MG63 (cell line): ENCODE measurements around the gene BCL7C. TPM values are rescaled to one million over a fixed set of nuclear protein-coding genes. Genes with fewer than 3 reads are reported as not detected.
"Not testable (repeated sequence)": the region's sequence is repeated elsewhere in the genome, so short reads cannot be mapped to it uniquely, and the experiment has no call there.

Experiments used
- DNase-seq: peaks from one replicate; pipeline ENCODE4 v3.0.0-alpha.2; 2020
- H3K27me3 ChIP-seq: fragments of 250-450 bp; sonication (Bioruptor Pico); 2 replicates; pipeline ENCODE4 v1.5.1; 2020; ENCODE audit warnings: mild to moderate bottlenecking, moderate library complexity
- H3K36me3 ChIP-seq: fragments of 250-450 bp; sonication (Bioruptor Pico); 2 replicates; pipeline ENCODE4 v1.5.1; 2020; ENCODE audit warnings: mild to moderate bottlenecking, moderate library complexity
- H3K4me3 ChIP-seq: fragments of 250-450 bp; sonication (Bioruptor Pico); 2 replicates; pipeline ENCODE4 v1.5.1; 2020; ENCODE audit warnings: mild to moderate bottlenecking, moderate library complexity
- H3K9me3 ChIP-seq: fragments of 250-450 bp; sonication (Bioruptor Pico); 2 replicates; pipeline ENCODE4 v1.5.1; 2020; ENCODE audit warnings: mild to moderate bottlenecking, moderate library complexity
- total RNA-seq: library from RNA; depleted of rRNA; stranded (reverse); fragments of >200 nt; shearing (Covaris generic); gene quantifications from 2 replicates; pipeline ENCODE4 v1.2.3, GENCODE V29; 2014; ENCODE audit warnings: low replicate concordance

BCL7C gene
- total RNA-seq, 1 experiment from 2014 or later = 70.8 TPM

DNA sequence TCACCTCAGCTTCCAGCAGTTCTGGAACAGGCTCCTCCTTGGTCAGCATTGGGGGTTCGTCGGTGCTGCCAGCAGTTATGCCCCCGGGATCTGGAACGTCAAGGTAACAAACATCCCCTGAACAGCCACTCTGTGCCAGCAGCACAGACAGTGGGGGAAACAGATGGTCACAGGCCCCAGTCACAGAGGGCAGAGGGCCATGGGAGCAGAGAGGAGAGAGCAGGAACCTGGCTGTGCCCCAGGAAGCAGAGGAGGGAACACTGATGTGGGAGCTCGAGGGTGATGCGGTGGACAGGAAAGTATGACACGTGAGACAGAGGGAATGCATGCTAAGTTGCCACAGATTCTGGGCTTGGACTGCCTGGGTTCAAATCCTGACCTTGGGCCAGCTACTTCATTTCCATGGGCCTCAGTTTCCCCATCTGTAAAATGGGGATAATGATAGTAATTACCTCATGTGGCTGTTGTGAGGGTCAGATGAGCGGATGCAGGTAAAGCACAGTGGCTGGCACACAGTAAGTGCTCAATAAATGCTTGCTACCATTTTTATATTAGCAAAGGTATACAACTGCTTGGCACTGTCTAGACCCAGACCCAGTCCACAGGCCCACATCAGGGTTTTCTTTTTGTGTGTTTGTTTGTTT, 4.9 kb downstream of the BCL7C start:
- no peak for DNase-seq

DNA sequence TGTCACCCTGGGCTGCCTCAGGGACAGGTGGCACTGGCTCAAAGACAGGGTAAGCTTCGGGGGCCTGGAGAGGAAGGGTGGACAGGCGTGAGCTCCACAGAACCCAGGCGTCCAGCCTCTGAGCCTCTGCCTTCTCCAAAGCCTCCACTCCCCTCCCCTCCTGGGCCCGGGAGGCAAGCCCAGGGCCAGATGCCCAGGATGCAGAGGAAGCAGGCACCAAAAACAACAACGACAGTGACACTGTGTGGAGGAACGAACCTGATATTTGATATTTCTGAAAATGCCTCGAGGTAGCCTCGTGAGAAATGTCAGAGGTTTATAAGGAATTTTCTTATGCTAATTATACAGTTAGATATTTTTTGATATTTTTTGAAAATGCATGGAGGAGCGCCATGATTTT, 6.0 kb downstream of the BCL7C start:
- no peak for DNase-seq
- H3K4me3 ChIP-seq = no peak overlapping the region
- no peaks in the 10 kb centered on the region for H3K9me3 ChIP-seq
- peaks cover 62% of the 10 kb centered on the region for H3K36me3 ChIP-seq
- H3K27me3 ChIP-seq = no peaks in the 10 kb centered on the region

More for the DNA sequence above, 4.9 kb downstream of the BCL7C start:
- Histone ChIP-seq H3K27me3 (no peaks in the 10 kb centered on the region), H3K4me3 (no peak overlapping the region), H3K36me3 (peaks cover 62% of the 10 kb centered on the region), H3K9me3 (no peaks in the 10 kb centered on the region)

DNA sequence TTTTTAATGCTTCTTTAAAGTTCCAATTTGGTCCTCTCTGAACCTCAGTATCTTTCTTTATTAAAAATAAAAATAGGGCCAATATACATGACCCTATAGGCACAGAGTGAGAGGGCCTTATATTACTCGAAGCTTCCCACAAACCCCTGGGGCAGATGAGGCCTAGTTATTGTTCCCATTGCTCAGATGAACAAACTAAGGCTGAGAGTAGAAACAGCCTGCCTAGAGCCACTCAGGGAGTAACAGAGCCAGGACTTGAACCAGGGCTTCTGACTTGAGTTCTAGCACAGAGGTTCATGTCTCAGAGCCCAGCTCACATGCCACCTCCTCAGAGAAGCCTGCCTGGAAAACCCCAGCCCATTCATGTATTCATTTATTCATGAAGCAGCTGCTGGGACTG, 7.7 kb downstream of the BCL7C start:
- H3K4me3 ChIP-seq = no peak overlapping the region
- H3K36me3 ChIP-seq = peaks cover 49% of the 10 kb centered on the region
- no peak for DNase-seq
- H3K27me3 ChIP-seq = no peaks in the 10 kb centered on the region
- no peaks in the 10 kb centered on the region for H3K9me3 ChIP-seq

DNA sequence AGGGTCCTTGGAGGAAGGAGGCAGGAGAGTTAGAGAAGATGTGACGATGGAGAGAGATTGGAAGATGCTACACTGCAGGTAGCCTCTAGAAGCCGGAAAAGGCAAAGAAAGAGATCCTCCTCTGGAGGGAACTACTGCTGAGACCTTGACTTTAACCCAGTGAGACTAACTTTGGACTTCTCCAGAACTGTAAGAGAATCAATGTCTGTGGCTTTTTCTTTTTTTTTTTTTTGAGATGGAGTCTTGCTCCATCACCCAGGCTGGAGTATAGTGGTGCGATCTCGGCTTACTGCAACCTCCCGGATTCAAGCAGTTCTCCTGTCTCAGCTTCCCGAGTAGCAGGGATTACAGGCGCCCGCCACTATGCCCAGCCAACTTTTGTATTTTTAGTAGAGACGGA, 8.7 kb downstream of the BCL7C start:
- Histone ChIP-seq H3K9me3 (no peaks in the 10 kb centered on the region), H3K4me3 (no peak overlapping the region), H3K27me3 (no peaks in the 10 kb centered on the region), H3K36me3 (peaks cover 45% of the 10 kb centered on the region)
- no peak for DNase-seq

DNA sequence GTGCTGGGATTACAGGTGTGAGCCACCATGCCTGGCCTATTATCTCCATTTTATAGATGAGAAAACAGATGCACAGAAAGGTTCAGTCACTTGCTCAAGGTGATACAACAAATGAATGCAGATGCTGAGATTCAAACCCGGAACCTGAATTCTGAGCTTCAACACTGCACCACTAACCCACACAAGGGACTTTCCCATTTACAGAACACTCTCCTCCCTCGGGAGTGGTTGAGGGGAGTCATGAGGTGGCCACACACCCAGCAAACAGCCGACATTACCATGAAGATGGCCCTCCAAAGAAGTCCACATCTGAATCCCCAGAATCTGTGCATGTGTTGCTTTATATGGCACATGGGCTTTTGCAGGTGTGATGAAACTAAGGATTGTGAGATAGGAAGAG, 9.1 kb downstream of the BCL7C start:
- H3K4me3 ChIP-seq = no peak overlapping the region
- DNase-seq = no peak
- H3K27me3 ChIP-seq = no peaks in the 10 kb centered on the region
- no peaks in the 10 kb centered on the region for H3K9me3 ChIP-seq
- peaks cover 46% of the 10 kb centered on the region for H3K36me3 ChIP-seq

DNA sequence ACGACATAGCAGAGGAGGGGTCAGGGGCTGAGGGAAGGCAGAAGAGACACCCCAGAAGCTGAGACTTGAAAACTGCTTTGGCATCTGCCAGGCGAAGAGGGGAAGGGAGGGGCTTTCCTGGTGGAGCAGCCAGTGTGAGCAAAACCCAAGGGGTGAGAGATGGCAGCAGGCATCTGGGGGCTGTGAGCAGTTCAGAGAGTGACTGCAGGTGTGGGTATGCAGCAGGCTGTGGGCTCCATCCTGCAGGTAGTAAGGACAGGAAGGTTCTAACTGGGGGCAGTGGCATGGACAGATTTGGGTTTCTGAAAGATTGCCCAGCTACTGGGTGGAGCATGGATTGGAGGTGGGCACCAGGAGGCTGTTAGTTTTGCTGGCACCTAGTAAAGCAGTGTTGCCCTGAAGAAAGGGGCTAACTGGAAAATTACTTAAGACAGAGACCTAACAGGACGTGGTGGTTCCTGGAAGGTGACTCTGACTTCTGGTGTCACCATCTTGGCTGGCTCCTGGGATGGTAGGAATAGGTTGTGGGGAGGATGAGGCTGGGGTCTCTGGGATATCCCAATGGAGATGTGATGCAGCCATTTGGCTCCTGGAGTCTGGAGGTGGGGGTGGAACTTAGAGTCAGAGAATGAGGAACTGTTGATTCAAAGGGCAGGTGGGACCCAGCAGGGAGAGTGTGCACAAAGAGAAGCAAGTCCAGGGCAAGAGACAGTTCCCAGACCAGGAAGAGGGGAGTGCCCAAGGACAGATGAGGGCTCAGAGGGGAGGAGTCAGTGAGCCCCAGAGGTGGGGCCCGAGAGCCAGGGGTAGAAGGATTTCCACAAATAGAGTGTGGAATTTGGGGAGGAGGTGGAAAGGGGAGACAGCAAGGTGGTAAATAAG, 11.2 kb downstream of the BCL7C start:
- H3K36me3 ChIP-seq = peaks cover 47% of the 10 kb centered on the region
- DNase-seq = no peak

DNA sequence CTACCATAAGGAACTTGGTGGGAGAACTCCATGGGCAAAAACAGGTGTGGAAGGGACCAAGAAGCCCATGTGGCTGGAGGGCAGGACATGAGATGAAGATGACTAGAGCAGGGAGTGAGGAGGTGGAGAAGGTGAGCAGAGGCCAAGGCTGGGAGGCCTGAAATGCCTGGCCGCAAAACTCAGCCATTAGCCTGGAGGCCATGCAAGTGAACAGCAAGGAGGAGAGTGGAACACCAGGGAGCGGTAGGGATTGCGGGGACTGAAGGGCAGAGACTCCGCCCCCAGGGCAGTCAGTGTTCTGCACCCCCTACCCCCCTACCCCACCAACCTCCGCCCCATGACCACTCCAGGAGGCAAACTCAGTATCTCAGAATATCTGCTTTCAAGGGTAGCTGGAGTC, 17.0 kb downstream of the BCL7C start:
- Histone ChIP-seq H3K4me3 (peak overlapping the region; percentile 84), H3K9me3 (no peaks in the 10 kb centered on the region), H3K36me3 (peaks cover 33% of the 10 kb centered on the region), H3K27me3 (no peaks in the 10 kb centered on the region)
- no peak for DNase-seq

More for the DNA sequence above, 11.2 kb downstream of the BCL7C start:
- H3K9me3 ChIP-seq = no peaks in the 10 kb centered on the region
- H3K27me3 ChIP-seq = no peaks in the 10 kb centered on the region
- H3K4me3 ChIP-seq = no peak overlapping the region

DNA sequence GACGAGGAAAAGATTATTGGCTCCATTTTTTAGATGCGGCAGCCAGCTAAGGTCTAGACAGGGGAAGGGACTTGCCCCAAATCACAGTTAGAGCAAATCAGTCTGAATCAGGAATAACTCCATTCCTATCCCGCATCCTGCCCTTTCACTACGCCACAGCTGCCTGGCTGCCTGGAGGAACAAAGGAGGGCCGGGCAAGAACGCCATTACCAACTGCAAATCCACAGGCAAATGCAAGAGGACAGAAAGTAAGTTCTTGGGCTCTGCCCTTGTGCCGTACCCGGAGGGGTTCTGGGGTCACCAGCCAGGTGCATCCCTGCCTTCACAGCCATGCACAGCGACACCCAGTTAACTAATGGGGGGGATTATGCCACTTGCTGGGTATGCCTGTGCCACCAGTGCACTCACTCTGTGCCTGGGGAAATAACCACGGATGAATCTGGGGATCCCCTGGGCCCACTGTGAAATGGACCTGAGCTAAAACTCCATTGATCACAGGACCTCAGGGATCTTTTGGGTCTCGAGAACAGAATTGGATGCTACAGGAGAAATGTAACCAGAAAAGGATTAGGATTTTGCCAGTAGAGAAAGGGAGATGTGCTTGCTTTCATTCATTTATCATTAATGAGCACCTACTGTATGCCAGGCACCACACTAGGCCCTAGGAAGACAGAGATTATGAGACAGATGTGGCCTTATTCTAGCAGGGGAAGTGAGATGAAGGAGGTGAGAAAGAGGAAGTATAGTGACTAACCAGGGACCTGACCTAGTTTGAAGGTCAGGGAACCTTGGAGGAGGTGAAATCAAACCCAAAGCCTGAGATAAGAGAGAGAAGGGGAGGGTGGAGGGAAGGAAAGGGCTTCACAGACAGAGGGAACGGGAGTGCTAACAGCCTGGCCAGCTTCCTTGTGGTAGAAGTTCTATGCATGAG, 17.7 kb downstream of the BCL7C start:
- DNase-seq = no peak

DNA sequence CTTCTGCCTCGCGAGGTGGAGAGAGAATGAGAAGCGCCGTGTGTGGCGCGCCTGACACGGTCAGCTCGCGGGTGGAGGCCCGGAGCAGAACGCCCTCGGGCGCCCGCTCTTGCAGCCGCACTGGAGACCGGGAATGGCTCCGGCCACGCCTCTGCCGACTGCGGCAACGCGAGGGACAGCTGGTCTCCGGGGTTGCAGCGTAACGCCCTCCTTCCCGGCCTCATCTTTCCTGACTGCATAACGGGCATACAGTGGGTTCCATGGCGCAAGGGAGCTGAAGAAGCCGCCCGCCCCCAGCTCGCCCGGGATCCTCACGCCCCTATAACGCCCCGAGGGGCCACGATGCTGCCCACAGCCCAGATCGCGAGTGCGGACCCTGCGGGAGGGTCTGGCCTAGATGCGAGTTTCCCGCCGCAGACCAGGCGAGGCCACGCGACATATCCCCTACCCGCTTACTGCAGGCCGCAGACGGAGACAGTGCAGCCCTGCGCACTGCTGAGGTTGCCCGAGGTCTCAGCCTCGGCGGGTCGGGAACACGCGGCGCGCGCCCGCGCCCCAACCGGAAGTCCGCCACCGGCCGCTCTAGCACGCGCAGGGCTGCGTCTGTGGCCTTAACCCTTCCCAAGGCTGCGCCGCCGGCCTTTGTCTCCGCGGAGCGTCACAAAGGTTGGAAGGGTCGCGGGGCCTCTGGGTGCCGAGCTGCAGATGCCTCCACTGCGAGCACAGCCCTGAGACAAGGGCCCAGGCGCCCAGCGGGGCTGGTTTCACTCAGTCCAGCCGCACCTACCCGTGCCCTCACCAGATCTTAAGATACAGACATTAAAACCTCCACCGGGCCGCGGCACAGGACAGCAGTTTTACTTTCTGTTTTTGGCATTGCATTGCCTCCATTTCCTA, 18.8 kb downstream of the BCL7C start:
- no peaks in the 10 kb centered on the region for H3K9me3 ChIP-seq
- no peaks in the 10 kb centered on the region for H3K27me3 ChIP-seq
- peaks cover 28% of the 10 kb centered on the region for H3K36me3 ChIP-seq
- peak overlapping the region; percentile 84 for H3K4me3 ChIP-seq
- DNase-seq = peak; percentile 95

More for the DNA sequence above, 17.7 kb downstream of the BCL7C start:
- peak overlapping the region; percentile 84 for H3K4me3 ChIP-seq
- H3K27me3 ChIP-seq = no peaks in the 10 kb centered on the region
- peaks cover 31% of the 10 kb centered on the region for H3K36me3 ChIP-seq
- no peaks in the 10 kb centered on the region for H3K9me3 ChIP-seq

DNA sequence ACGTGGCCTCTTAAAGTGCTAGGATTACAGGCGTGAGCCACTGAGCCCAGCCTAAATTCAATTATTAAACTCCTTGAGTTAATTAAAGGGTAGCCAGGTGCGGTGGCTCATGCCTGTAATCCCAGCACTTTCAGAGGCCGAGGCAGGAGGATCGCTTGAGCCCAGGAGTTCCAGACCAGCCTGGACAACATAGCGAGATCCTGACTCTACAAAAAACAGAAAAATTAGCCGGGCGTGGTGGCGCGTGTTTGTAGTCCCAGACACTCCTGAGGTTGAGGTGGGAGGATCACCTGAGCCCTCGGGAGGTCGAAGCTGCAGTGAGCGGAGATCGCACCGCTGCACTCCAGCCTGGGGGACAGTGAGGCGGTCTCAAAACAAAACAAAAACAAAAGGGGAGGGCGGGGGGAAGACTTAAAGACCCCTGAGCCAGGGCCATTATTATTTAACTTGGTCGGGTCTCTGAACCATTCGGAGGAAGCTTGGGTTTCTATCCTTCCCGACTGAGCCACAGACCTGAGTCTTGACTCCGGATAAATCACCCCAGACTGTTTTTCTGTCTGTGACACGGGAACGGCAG, 19.5 kb downstream of the BCL7C start:
- Histone ChIP-seq H3K9me3 (no peaks in the 10 kb centered on the region), H3K36me3 (peaks cover 25% of the 10 kb centered on the region), H3K27me3 (no peaks in the 10 kb centered on the region), H3K4me3 (peak overlapping the region; percentile 84)
- no peak for DNase-seq

DNA sequence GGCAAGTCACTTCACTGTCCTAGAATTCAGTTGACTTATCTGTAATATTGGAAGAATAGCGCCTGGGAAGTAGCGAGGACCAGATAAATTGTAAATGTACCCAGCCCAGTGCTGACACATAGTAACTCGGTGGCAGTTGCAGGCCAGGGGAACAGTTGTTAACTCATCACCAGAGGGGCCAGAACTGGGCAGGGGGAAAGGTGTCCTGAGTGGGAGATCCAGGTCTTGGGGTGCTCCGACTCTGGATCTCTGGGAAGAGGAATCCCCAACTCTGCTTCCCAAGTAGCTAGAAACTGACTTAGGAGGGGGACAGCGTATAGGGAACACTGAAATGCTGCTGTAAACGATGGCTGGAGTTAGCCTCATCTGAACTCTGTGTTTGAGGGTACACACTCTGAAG, 23.0 kb downstream of the BCL7C start:
- Histone ChIP-seq H3K9me3 (no peaks in the 10 kb centered on the region), H3K27me3 (no peaks in the 10 kb centered on the region), H3K36me3 (peaks cover 12% of the 10 kb centered on the region), H3K4me3 (no peak overlapping the region)
- DNase-seq = no peak

DNA sequence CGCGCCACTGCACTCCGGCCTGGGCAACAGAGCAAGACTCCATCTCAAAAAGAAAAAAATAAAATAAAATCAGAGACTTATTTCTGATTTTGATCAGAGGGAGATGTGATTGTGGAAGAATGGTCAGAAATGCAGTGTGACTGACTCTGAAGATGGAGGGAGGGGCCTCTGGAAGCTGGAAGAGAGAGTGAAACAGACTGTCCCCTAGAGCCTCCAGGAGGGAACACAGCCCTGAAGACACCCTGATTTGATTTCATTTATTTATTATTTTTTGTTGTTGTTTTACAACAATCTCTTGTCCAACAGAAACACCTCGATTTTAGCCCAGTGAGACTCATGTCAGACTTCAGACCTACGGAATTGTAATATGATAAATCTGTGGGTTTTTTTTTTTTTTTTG, 26.1 kb downstream of the BCL7C start:
- Histone ChIP-seq H3K4me3 (no peak overlapping the region), H3K36me3 (peaks cover 4% of the 10 kb centered on the region), H3K27me3 (no peaks in the 10 kb centered on the region), H3K9me3 (peaks cover 5% of the 10 kb centered on the region; the same call in 1 of the 2 replicates)
- DNase-seq = no peak

DNA sequence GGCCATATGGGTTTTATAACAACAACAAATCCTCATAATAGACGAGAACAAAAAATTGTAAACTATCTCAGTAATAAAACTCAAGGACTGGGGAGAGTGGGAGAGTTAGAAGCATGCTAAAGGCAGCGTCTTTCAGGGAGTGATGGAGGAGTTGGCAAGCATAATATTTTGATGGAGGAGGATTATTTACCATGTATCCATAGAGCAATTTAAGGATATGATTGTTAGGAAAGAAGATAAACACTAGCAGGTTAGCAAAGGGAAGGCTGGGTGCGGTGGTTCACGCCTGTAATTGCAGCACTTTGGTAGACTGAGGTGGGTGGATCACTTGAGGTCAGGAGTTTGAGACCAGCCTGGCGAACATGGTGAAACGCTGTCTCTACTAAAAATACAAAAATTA, 27.8 kb downstream of the BCL7C start:
- DNase-seq = no peak
- Histone ChIP-seq H3K27me3 (no peaks in the 10 kb centered on the region), H3K4me3 (no peak overlapping the region), H3K36me3 (no peaks in the 10 kb centered on the region), H3K9me3 (peaks cover 5% of the 10 kb centered on the region; the same call in 1 of the 2 replicates)

DNA sequence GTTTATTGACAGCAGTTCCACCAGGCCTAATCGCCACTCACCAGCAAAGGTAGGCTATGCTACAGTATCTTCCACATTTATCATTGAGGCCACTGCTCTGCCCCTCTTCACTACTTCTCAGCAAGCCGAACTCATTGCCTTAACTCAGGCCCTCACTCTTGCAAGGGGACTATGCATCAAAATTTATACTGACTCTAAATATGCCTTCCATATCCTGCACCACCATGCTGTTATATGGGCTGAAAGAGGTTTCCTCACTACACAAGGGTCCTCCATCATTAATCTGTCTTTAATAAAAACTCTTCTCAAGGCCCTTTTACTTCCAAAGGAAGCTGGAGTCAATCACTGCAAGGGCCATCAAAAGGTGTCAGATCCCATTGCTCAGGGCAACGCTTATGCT, 30.7 kb downstream of the BCL7C start:
- not testable (repeated sequence) for H3K27me3 ChIP-seq, DNase-seq, H3K9me3 ChIP-seq, H3K36me3 ChIP-seq, H3K4me3 ChIP-seq

DNA sequence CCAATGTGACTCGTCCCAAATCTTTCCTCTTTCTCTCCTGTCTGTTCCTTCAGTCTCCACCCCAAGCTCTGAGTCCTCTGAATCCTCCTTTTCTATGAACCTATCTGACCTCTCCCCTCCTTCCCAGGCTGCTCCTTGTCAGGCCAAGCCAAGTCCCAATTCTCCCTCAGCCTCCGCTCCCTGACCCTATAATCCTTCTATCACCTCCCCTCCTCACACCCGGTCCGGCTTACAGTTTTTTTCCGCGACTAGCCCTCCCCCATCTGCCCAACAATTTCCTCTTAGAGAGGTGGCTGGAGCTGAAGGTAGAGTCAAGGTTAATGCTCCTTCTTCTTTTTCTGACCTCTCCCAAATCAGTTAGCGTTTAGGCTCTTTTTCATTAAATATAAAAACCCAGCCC, 33.1 kb downstream of the BCL7C start:
- H3K36me3 ChIP-seq = not testable (repeated sequence)

More for the DNA sequence above, 33.1 kb downstream of the BCL7C start:
- not testable (repeated sequence) for DNase-seq, H3K4me3 ChIP-seq, H3K27me3 ChIP-seq, H3K9me3 ChIP-seq
